Measurements from ENCODE around the gene USP4.
"Not testable (repeated sequence)": the region's sequence is repeated elsewhere in the genome, so short reads cannot be mapped to it uniquely, and the experiment has no call there.

The USP4 gene

GRCh38 chr3:49349348-49350114 lies 9.7 kb upstream of the USP4 start:
- no peak for DNase-seq (ENCODE audit: low read depth)

GRCh38 chr3:49348361-49348760 lies 8.5 kb upstream of the USP4 start:
- not testable (repeated sequence) for DNase-seq (ENCODE audit: low read depth)

- peak; percentile 59 for DNase-seq (ENCODE audit: low read depth)
Observed at GRCh38 chr3:49346797-49347251, 7.0 kb upstream of the USP4 start.

- DNase-seq (ENCODE audit: low read depth), result no peak
Observed at GRCh38 chr3:49343163-49343562, 3.3 kb upstream of the USP4 start.

GRCh38 chr3:49341996-49342395 lies 2.1 kb upstream of the USP4 start:
- no peak for DNase-seq (ENCODE audit: low read depth)

GRCh38 chr3:49339581-49339940 lies 292 bp downstream of the USP4 start:
- no peak for DNase-seq (ENCODE audit: low read depth)

GRCh38 chr3:49333916-49334633 lies 5.8 kb downstream of the USP4 start:
- no peak for DNase-seq (ENCODE audit: low read depth)

GRCh38 chr3:49333091-49333490 lies 6.8 kb downstream of the USP4 start:
- DNase-seq (ENCODE audit: low read depth), result peak; percentile 51

- peak; percentile 34 for DNase-seq (ENCODE audit: low read depth)
Observed at GRCh38 chr3:49329186-49329585, 10.7 kb downstream of the USP4 start.

GRCh38 chr3:49328350-49328749 lies 11.5 kb downstream of the USP4 start:
- not testable (repeated sequence) for DNase-seq (ENCODE audit: low read depth)

GRCh38 chr3:49327485-49327884 lies 12.4 kb downstream of the USP4 start:
- no peak for DNase-seq (ENCODE audit: low read depth)

- no peak for DNase-seq (ENCODE audit: low read depth)
Observed at GRCh38 chr3:49324768-49325167, 15.1 kb downstream of the USP4 start.

GRCh38 chr3:49316696-49317457 lies 23.0 kb downstream of the USP4 start:
- no peak for DNase-seq (ENCODE audit: low read depth)

- DNase-seq (ENCODE audit: low read depth), result peak; percentile 50
Observed at GRCh38 chr3:49313896-49314688, 25.8 kb downstream of the USP4 start.

GRCh38 chr3:49311283-49311682 lies 28.6 kb downstream of the USP4 start:
- DNase-seq (ENCODE audit: low read depth), result no peak

- no peak for DNase-seq (ENCODE audit: low read depth)
Observed at GRCh38 chr3:49310677-49311076, 29.2 kb downstream of the USP4 start.

- DNase-seq (ENCODE audit: low read depth), result no peak
Observed at GRCh38 chr3:49305608-49306007, 34.2 kb downstream of the USP4 start.

- DNase-seq (ENCODE audit: low read depth), result no peak
Observed at GRCh38 chr3:49302613-49303012, 37.2 kb downstream of the USP4 start.

GRCh38 chr3:49300595-49300994 lies 39.3 kb downstream of the USP4 start:
- no peak for DNase-seq (ENCODE audit: low read depth)

GRCh38 chr3:49298511-49298910 lies 41.3 kb downstream of the USP4 start:
- DNase-seq (ENCODE audit: low read depth), result no peak

- peak; percentile 56 for DNase-seq (ENCODE audit: low read depth)
Observed at GRCh38 chr3:49296781-49297411, 43.0 kb downstream of the USP4 start.

Measured in iris pigment epithelial cell (primary cell).